Thyroid gland (tissue), 4 donors: Measurements from ENCODE around the gene USP28.

Experiments used
- CTCF ChIP-seq, 6 experiments: fragments of 200-600 bp in 3 of 6; fragments of 450-650 bp in 3 of 6; sonication (generic) in 3 of 6; IDR thresholded peaks; one replicate each; pipeline ENCODE4 v1.5.1; 2016 to 2019; ENCODE audit warnings: antibody characterized with exemption in 6 of 6, mild to moderate bottlenecking in 2 of 6, inconsistent platforms in 1 of 6, moderate library complexity in 1 of 6
- POLR2A ChIP-seq, 2 donors: fragments of 450-650 bp; IDR thresholded peaks; one replicate each; pipeline ENCODE4 v1.6.1; 2017; ENCODE audit warnings: antibody characterized with exemption in 2 of 2, mild to moderate bottlenecking in 2 of 2, moderate library complexity in 1 of 2

DNA sequence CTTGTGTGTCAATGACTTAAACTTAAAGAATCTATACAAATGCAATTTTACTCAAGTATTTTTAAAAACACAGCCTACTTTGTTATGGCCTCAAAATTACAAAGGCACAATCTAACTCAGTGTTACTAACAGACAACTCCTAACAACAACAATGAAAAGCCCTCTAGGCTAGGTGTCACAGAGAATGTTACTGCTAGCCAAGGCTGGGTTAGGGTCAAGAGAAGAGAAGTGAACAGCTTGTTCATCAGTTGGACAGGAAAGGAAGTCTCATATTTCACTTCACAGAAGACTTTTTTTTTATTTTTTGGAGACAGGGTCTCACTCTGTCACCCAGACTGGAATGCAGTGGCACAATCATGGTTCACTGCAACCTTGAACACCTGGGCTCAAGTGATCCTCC, 69.7 kb downstream of the USP28 start:
- TF ChIP-seq CTCF (IDR thresholded peaks at IDR 0.05): no peak
- TF ChIP-seq POLR2A (IDR thresholded peaks at IDR 0.05): no peak
